Measurements from ENCODE around the gene HRC. TPM values are rescaled to one million over a fixed set of nuclear protein-coding genes. Genes with fewer than 3 reads are reported as not detected.

The HRC gene
- under 1 TPM in 4 of 6 experiments, not detected in 2; 0.18 to 0.68 (median 0.19) TPM for total RNA-seq
- long read RNA-seq = 0 reads

DNA sequence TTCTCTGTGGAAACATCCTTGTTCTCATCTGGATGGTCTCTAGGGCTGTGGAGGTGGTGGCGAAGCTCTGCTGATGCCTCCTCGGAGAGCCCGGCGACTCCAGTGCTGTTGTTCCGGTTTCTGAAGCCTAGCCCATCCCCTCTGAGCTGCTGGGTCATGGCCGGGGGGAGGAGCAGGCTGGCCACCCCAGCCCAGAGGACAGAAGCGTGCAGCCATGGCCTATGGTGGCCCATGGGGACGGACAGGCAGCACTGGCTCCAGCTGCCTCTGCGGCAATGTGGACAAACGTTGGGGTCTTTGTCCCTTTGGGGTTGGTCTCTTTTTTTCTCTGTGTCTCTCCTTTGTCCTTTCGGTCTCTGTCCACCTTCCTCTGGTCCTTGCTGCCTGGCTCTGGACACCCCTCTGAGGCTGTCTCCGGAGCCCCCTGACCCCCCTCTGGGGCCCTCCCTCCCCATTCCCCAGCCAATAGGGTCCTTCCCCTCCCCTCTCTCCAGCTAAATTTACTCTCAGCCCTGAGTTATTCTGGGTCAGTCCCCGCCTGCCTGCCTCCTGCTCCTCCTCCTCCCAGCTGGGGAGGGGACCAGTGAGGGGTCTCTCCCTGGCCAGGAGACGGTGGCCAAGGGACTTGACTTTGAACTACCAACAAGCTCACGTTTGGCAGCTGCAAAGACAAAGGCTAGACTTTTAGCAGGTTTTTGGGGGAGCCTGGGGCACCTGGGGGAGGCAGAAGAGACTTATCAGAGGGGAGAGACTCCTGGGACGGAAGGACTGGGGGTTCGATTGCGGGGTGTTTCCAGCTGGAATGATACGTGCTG is at the start of gene HRC:
HRC (minus strand) TSS at position 392 of the 815 bp plus-strand sequence; CDS start at position 233, 159 bp downstream.
- WGBS (ENCODE audit: insufficient coverage, low coverage, low lambda C conversion rate, missing lambda C conversion rate) = 54% methylated on average over 12 of the region's 19 CpGs
- intact Hi-C loops (cut with DNase I) = no loop called here
- H3K4me3 ChIP-seq = no peak within 1 kb of the TSS
- no peaks in the 10 kb centered on the region for H3K9me3 ChIP-seq
- H3K27ac ChIP-seq = peak within 1 kb of the TSS in 1 of 3 donors; percentile 28
- TF ChIP-seq POLR2A (IDR thresholded peaks at IDR 0.05) (no peak), CTCF (IDR thresholded peaks at IDR 0.05) (no peak)
- ATAC-seq = no peak
- DNase-seq = no peak
- H3K4me1 ChIP-seq = peaks cover 0 to 4% (median 0%) of the 10 kb centered on the region in 4 donors
- no peaks in the 10 kb centered on the region for H3K36me3 ChIP-seq
- no peaks in the 10 kb centered on the region for H3K27me3 ChIP-seq

- Histone ChIP-seq H3K27ac (no peak overlapping the region), H3K9me3 (no peaks in the 10 kb centered on the region), H3K4me3 (no peak overlapping the region), H3K36me3 (peaks cover 0 to 4% (median 0%) of the 10 kb centered on the region in 4 donors), H3K27me3 (no peaks in the 10 kb centered on the region), H3K4me1 (no peaks in the 10 kb centered on the region)
- no peak for TF ChIP-seq CTCF (IDR thresholded peaks at IDR 0.05)
- TF ChIP-seq POLR2A (IDR thresholded peaks at IDR 0.05) = no peak
- WGBS (ENCODE audit: insufficient coverage, low coverage, low lambda C conversion rate, missing lambda C conversion rate) = 91% methylated on average over 7 of the region's 7 CpGs
- DNase-seq (no peak), ATAC-seq (no peak)
- intact Hi-C loops (cut with DNase I) = no loop called here
Observed at GRCh38 chr19:49201042-49201441, 45.8 kb upstream of the HRC start.

DNA sequence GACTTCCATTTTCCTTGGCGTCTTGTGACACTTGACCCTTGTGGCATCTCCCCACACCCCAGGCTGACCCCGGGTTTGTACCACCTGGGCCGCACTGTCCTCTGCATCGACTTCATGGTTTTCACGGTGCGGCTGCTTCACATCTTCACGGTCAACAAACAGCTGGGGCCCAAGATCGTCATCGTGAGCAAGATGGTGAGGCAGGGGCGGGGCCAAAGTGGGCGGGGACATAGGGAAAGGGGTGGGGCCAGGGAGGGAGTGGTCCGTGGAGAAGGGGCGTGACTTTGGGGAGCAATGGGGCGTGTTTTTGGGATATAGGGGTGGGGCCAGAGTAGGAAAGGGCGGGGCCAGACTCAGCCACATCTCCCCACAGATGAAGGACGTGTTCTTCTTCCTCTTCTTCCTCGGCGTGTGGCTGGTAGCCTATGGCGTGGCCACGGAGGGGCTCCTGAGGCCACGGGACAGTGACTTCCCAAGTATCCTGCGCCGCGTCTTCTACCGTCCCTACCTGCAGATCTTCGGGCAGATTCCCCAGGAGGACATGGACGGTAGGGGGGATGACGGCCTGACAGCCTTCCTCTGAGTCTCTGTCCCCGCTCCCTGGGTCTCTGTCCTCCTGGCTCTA is 45.2 kb upstream of the HRC start:
- intact Hi-C loops (cut with DNase I) = no loop called here
- no peak for TF ChIP-seq CTCF (IDR thresholded peaks at IDR 0.05)
- no peak for TF ChIP-seq POLR2A (IDR thresholded peaks at IDR 0.05)
- Histone ChIP-seq H3K27ac (no peak overlapping the region), H3K27me3 (no peaks in the 10 kb centered on the region), H3K4me1 (no peaks in the 10 kb centered on the region), H3K9me3 (no peaks in the 10 kb centered on the region), H3K36me3 (peaks cover 0 to 4% (median 0%) of the 10 kb centered on the region in 4 donors), H3K4me3 (no peak overlapping the region)
- ATAC-seq = peak in 2 of 4 donors; percentile 26 to 62
- 81% methylated on average over 13 of the region's 29 CpGs for WGBS (ENCODE audit: insufficient coverage, low coverage, low lambda C conversion rate, missing lambda C conversion rate)
- DNase-seq = peak in 1 of 3 donors; percentile 25

- Histone ChIP-seq H3K27me3 (no peaks in the 10 kb centered on the region), H3K4me1 (no peaks in the 10 kb centered on the region), H3K9me3 (no peaks in the 10 kb centered on the region), H3K27ac (no peak overlapping the region), H3K4me3 (no peak overlapping the region), H3K36me3 (no peaks in the 10 kb centered on the region)
- TF ChIP-seq POLR2A (IDR thresholded peaks at IDR 0.05) (no peak), CTCF (IDR thresholded peaks at IDR 0.05) (no peak)
- WGBS (ENCODE audit: insufficient coverage, low coverage, low lambda C conversion rate, missing lambda C conversion rate) = 71% methylated on average over 6 of the region's 40 CpGs
- intact Hi-C loops (cut with DNase I) = loop anchor here (5.0 to 10.0 kb wide), 2 partner anchors 94 to 102 kb away; no protein-coding TSS in a partner anchor
- peak in 1 of 3 donors; percentile 40 for DNase-seq
- ATAC-seq = peak in 1 of 4 donors; percentile 39
Observed at GRCh38 chr19:49196527-49197240, 41.5 kb upstream of the HRC start.

Measured in right lobe of liver (tissue), 6 donors.